ENCODE data around the gene C12orf76.
"Not testable (repeated sequence)": the region's sequence is repeated elsewhere in the genome, so short reads cannot be mapped to it uniquely, and the experiment has no call there.

The C12orf76 gene, protein sequence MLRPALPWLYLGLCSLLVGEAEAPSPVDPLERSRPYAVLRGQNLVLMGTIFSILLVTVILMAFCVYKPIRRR

GRCh38 chr12:110048242-110049027, at the start of gene C12orf76:
TSS of gene C12orf76 (minus strand) at chr12:110048522. CDS start at chr12:110048495, 27 bp downstream.
- H3K4me3 ChIP-seq: peak within 1 kb of the TSS; percentile 92
- peak; percentile 95 for DNase-seq (ENCODE audit: low spot score)
- peak within 1 kb of the TSS; percentile 63 to 85 for H3K27ac ChIP-seq
- TF ChIP-seq CTCF (IDR thresholded peaks at IDR 0.05): no peak

- H3K27ac ChIP-seq: no peak overlapping the region
- DNase-seq (ENCODE audit: low spot score): no peak
- no peak for TF ChIP-seq CTCF (IDR thresholded peaks at IDR 0.05)
- no peak overlapping the region for H3K4me3 ChIP-seq
These were observed 45.4 kb upstream of the C12orf76 start for GRCh38 chr12:110093631-110094311.

DNA sequence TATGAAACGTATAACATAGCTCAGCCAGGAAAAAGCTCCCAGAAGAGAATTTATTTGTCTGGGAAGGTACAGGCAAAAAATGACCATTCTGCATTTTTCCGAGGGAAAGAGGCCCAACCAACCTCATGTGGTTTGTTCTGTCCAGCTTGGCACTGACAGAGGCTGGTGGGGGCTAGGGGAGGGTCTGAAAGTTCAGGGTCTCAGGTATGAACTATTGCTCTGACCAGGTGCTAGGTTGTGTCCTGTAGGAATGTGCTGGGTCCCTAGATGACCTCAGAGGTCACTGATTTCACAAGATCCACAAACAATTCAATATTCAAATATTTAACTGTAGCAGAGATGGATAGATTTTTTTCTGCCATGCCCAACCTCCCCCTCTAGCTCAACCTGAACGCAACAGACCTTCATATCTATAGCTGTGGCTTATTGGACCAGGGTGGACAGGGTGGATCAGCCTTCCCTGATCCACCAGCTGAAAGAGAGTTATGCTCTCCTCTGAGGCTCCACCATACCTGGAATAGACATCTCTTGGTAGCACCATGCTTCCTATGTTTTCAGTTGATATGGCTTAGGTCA, 42.9 kb upstream of the C12orf76 start:
- TF ChIP-seq CTCF (IDR thresholded peaks at IDR 0.05): no peak
- no peak overlapping the region for H3K4me3 ChIP-seq
- DNase-seq (ENCODE audit: low spot score): no peak
- H3K27ac ChIP-seq: no peak overlapping the region

- DNase-seq (ENCODE audit: low spot score): no peak
- no peak for TF ChIP-seq CTCF (IDR thresholded peaks at IDR 0.05)
- H3K27ac ChIP-seq: no peak overlapping the region
- H3K4me3 ChIP-seq: no peak overlapping the region
These were observed 42.2 kb upstream of the C12orf76 start for GRCh38 chr12:110090266-110091135.

- Histone ChIP-seq H3K4me3 (no peak overlapping the region), H3K27ac (peak overlapping the region in 1 of 2 donors; percentile 59)
- DNase-seq (ENCODE audit: low spot score): no peak
- no peak for TF ChIP-seq CTCF (IDR thresholded peaks at IDR 0.05)
These were observed 40.6 kb upstream of the C12orf76 start for GRCh38 chr12:110088936-110089335.

DNA sequence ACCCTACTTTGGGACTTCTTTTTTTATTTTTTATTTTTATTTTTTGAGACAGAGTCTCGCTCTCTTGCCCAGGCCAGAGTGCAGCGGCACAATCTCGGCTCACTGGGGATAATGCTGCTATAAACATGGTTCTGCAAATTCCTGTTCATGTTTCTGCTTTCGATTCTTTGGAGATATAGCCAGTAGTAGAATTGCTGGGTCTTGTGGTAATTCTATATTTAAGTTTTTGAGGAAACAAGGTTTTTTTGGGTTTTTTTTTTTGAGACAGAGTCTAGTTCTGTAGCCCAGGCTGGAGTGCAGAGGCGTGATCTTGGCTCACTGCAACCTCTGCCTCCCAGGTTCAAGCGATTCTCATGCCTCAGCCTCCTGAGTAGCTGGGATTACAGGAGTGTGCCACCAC, 39.9 kb upstream of the C12orf76 start:
- not testable (repeated sequence) for H3K27ac ChIP-seq; DNase-seq (ENCODE audit: low spot score); H3K4me3 ChIP-seq
